Measurements from ENCODE around the gene R3HDM2.
A peak's percentile ranks its signal among the peaks of the same experiment; 100 is the strongest.
"Not testable (repeated sequence)": the region's sequence is repeated elsewhere in the genome, so short reads cannot be mapped to it uniquely, and the experiment has no call there.

R3HDM2 gene

DNA sequence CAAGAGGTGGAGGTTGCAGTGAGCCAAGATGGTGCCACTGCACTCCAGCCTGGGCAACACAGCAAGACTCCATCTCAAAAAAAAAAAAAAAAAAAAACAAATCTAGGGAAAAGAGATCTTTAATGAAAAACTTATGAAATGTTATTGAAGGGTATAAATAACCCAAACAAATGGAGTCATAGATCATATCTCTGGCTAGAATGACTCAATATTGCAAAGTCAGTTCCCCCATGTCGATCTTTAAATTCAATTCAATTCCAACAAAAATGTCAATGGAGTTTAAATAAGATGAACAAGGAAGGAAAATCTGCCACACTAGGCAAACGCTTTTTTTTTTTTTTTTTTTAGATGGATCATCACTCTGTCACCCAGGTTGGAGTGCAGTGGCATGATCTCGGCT lies 78.7 kb downstream of the R3HDM2 start:
- Mint-ChIP-seq H3K27me3 (no peaks in the 10 kb centered on the region), H3K9me3 (no peaks in the 10 kb centered on the region), H3K4me1 (ENCODE audit: low read depth) (no peaks in the 10 kb centered on the region), H3K27ac (no peak overlapping the region), H3K4me3 (no peak overlapping the region), H3K36me3 (ENCODE audit: low read depth) (peaks cover 52% of the 10 kb centered on the region)
- intact Hi-C loops (cut with micrococcal nuclease) = no loop called here

DNA sequence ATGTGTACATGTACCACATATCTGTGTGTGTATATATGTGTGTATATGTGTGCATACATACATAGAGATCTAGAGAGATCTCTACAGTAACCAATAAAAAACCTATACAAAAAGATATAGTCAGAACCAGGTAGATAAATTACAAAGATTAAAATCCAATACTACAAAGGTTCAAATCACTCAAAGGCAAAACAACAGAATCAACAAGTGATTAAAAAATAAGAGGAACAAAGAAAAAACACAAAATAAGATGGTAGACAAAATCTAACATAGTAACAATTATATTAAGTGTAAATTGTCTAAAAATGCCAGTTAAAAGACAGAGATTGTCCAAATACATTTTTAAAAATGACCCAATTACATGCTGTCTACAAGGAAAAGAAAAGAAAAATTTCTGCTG lies 83.6 kb downstream of the R3HDM2 start:
- Mint-ChIP-seq H3K4me1 (ENCODE audit: low read depth) (peaks cover 3% of the 10 kb centered on the region), H3K9me3 (no peaks in the 10 kb centered on the region), H3K4me3 (no peak overlapping the region), H3K27me3 (no peaks in the 10 kb centered on the region), H3K27ac (no peak overlapping the region), H3K36me3 (ENCODE audit: low read depth) (peaks cover 68% of the 10 kb centered on the region)
- intact Hi-C loops (cut with micrococcal nuclease) = no loop called here

DNA sequence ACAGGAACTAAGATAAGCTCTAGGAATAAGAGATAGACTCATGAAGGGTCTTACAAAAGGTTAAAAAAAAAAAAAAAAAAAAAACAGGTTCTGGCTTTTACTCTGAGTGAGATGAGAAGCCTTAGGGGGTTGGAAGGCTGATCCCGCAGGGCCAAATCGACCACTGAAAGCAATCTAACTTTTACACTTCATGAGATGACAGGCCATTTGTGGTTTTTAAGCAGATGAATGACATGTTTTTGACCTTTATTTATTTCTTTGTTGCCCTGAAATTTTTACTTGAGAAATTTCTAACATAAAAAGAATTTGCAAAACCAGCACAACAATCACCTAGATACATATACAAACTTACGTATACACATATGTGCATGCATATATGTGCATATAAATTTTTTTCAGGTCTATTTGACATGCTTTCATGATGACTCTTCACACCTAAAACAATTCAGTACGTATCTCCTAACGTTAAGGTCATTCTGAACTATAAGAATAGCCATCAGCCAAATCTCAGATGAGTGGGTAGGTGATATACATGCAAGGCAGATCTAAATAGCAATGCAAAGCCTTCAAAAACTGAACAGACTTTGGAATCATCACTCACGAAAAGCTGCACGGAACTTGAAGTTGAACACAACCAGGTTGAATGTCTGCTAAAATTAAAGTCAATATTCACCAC lies 87.0 kb downstream of the R3HDM2 start:
- intact Hi-C loops (cut with micrococcal nuclease) = no loop called here
- H3K27ac Mint-ChIP-seq = no peak overlapping the region
- no peaks in the 10 kb centered on the region for H3K27me3 Mint-ChIP-seq
- no peak overlapping the region for H3K4me3 Mint-ChIP-seq
- peaks cover 50% of the 10 kb centered on the region for H3K36me3 Mint-ChIP-seq (ENCODE audit: low read depth)
- peaks cover 23% of the 10 kb centered on the region for H3K4me1 Mint-ChIP-seq (ENCODE audit: low read depth)
- no peaks in the 10 kb centered on the region for H3K9me3 Mint-ChIP-seq

DNA sequence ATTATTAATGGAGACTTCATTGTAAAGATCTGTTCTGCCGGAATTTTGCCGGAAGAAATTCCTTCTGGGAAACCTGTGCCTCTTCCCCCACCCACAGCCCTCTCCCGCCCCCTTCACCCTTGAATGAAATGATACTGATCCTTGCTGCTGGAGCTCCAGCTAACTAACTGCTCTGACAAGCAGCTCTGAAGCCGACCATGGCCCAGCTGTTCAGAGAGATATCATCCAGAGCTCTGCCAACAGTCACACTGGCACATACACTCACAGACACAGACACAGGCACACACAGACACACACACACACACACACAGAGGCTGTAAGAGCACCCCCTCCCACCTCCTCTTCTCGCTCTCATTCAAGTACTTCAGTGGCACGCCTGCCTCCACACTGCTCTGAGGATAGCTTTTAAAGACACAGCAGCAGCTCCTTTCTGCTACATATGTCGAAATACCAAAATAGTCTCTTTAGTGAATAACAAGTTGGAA lies 88.6 kb downstream of the R3HDM2 start:
- Mint-ChIP-seq H3K36me3 (ENCODE audit: low read depth) (peaks cover 50% of the 10 kb centered on the region), H3K27ac (peak overlapping the region; percentile 58), H3K9me3 (no peaks in the 10 kb centered on the region), H3K27me3 (no peaks in the 10 kb centered on the region), H3K4me3 (no peak overlapping the region), H3K4me1 (ENCODE audit: low read depth) (peaks cover 23% of the 10 kb centered on the region)
- intact Hi-C loops (cut with micrococcal nuclease) = no loop called here

DNA sequence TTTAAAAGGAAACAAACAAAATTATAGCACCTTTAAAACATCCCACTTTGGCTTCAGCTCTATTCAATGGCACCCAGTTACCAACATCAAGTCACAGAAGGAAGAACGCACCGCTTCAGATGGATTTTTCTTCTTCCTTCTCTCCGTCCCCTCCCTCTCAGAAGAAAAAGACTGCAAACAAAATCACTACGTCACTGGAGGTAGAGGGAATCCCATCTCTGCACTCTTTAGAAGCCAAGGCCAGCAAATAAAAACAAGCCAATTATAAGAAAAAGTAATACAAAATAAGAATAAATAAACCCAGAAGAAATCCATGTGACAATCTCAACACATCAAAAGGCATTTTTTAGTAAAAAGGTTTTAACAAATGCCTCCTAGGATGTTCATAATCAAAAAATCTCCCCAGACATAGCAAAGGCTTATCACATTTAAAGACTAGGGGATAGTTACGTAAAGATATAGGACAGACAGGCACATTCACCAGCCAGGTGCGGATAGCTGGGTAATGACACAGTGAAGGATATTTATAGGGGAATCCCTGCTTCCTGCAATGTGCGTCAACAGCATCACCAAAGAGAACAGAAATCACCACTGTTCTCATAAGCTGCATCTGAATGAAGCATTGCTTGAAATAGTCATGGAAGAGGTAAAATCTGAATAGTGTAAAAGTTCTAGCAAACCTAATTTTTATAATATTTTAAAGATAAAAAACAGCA lies 89.4 kb downstream of the R3HDM2 start:
- no peaks in the 10 kb centered on the region for H3K9me3 Mint-ChIP-seq
- intact Hi-C loops (cut with micrococcal nuclease) = no loop called here
- H3K27me3 Mint-ChIP-seq = no peaks in the 10 kb centered on the region
- peaks cover 55% of the 10 kb centered on the region for H3K36me3 Mint-ChIP-seq (ENCODE audit: low read depth)
- H3K27ac Mint-ChIP-seq = no peak overlapping the region
- no peak overlapping the region for H3K4me3 Mint-ChIP-seq
- peaks cover 23% of the 10 kb centered on the region for H3K4me1 Mint-ChIP-seq (ENCODE audit: low read depth)

DNA sequence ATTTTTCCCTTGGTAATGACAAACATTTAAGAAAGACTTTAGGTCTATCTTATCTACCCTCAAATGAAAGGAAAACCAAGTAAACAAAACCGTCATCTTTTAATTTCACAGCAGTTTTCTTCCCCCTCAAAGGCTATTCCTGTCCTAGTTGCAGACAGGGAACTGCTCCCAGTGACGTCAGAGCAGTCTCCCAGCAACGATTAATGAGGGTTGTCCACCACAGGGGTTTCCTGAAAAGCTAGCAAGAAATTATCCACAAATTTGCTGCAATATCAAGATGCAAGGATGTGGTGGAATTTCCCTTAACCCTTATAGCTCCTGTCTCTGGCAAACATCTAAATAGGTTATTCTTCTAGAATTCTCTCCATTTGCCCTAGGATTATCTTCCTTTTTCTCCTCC lies 90.7 kb downstream of the R3HDM2 start:
- H3K9me3 Mint-ChIP-seq = no peaks in the 10 kb centered on the region
- H3K36me3 Mint-ChIP-seq (ENCODE audit: low read depth) = peaks cover 51% of the 10 kb centered on the region
- intact Hi-C loops (cut with micrococcal nuclease) = no loop called here
- H3K27ac Mint-ChIP-seq = peak overlapping the region; percentile 81
- peak overlapping the region; percentile 56 for H3K4me3 Mint-ChIP-seq
- H3K4me1 Mint-ChIP-seq (ENCODE audit: low read depth) = peaks cover 23% of the 10 kb centered on the region
- H3K27me3 Mint-ChIP-seq = no peaks in the 10 kb centered on the region

DNA sequence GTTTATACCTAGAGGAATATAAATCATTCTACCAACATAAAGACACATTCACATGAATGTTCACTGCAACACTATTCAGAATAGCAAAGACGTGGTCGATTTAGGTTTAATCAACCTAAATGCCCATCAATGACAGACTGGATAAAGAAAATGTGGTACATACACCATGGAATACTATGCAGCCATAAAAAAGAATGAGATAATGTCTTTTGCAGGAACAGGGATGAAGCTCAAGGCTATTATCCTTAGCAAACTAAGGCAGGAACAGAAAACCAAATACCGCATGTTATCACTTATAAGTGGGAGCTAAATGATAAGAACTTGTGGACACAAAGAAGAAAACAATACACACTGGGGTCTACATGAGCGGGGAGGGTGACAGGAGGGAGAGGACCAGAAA lies 94.5 kb downstream of the R3HDM2 start:
- H3K36me3 Mint-ChIP-seq (ENCODE audit: low read depth) = peaks cover 35% of the 10 kb centered on the region
- H3K27me3 Mint-ChIP-seq; H3K27ac Mint-ChIP-seq; H3K9me3 Mint-ChIP-seq; H3K4me3 Mint-ChIP-seq; intact Hi-C loops (cut with micrococcal nuclease): not testable (repeated sequence)
- H3K4me1 Mint-ChIP-seq (ENCODE audit: low read depth) = peaks cover 27% of the 10 kb centered on the region

DNA sequence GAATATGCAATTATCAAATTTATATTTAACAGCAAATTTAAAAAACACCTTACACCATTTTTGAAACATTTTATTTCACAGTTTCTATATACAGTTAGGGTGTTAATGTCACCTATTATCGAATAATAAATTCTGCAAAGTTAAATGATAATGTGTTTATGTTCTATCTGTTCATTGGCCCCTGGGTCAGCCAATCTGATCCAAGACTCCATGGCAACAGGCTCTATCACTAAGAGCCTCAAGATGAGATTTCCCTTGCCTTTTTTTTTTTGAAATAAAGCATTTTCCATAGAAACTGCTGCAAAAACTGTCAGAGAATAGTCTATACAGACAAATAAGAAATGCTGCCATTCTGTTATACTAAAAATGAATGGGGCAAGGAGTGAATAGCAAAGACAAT lies 96.6 kb downstream of the R3HDM2 start:
- Mint-ChIP-seq H3K9me3 (no peaks in the 10 kb centered on the region), H3K27me3 (no peaks in the 10 kb centered on the region), H3K36me3 (ENCODE audit: low read depth) (peaks cover 51% of the 10 kb centered on the region), H3K4me3 (no peak overlapping the region), H3K4me1 (ENCODE audit: low read depth) (peaks cover 19% of the 10 kb centered on the region), H3K27ac (no peak overlapping the region)
- intact Hi-C loops (cut with micrococcal nuclease) = no loop called here

DNA sequence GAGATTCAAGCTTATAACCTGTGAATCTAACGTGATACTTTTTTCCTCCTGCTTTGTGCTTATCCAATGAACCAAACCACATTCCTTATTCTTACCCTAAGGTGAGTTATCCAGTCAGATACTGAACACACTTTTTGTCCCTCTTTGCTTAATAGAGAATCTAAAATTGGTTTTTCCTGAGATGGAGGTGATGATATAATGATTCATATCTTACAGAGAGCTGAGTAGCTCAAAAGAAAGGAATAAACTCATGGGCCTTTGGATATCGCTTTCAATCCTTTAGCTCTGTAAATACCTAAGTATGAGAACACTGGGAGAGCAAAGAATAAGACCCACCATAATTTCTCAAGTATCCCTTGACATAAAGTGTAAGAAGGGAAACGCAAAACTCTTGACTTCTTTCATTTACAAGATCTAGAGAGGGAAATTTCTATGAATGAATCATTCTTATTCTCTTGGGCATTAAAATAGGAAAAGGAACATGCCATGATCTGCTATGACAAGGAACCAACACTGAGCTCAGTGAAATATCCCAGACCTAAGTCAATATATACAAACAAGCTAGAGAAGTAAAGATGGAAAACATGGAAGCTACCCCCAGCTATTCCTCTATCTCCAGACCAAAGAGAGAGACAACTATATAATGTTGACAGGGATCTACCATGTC lies 98.1 kb downstream of the R3HDM2 start:
- Mint-ChIP-seq H3K9me3 (no peaks in the 10 kb centered on the region), H3K4me3 (no peak overlapping the region), H3K36me3 (ENCODE audit: low read depth) (peaks cover 41% of the 10 kb centered on the region), H3K27me3 (no peaks in the 10 kb centered on the region), H3K27ac (no peak overlapping the region), H3K4me1 (ENCODE audit: low read depth) (peaks cover 15% of the 10 kb centered on the region)
- intact Hi-C loops (cut with micrococcal nuclease) = no loop called here

DNA sequence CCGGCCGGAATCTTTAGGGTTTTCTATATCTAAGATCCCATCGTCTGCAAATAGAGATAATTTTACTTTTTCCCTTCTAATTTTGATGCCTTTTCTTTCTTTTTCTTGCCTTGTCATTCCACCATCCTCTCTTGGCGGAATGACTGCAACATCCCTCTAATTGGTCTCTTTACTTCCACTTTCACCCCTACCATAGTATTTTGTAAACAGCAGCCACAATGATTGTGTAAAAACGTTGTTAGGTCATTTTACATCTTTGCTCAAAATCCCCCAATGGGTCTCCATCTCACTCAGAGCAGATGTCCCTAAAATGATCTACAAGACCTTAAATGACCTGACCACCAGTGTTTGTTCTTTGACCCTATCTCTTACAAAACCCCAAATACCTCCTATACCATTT lies 99.9 kb downstream of the R3HDM2 start:
- Mint-ChIP-seq H3K9me3 (no peaks in the 10 kb centered on the region), H3K4me3 (no peak overlapping the region), H3K27ac (peak overlapping the region; percentile 63), H3K27me3 (no peaks in the 10 kb centered on the region), H3K4me1 (ENCODE audit: low read depth) (peaks cover 15% of the 10 kb centered on the region), H3K36me3 (ENCODE audit: low read depth) (peaks cover 34% of the 10 kb centered on the region)
- intact Hi-C loops (cut with micrococcal nuclease) = no loop called here

DNA sequence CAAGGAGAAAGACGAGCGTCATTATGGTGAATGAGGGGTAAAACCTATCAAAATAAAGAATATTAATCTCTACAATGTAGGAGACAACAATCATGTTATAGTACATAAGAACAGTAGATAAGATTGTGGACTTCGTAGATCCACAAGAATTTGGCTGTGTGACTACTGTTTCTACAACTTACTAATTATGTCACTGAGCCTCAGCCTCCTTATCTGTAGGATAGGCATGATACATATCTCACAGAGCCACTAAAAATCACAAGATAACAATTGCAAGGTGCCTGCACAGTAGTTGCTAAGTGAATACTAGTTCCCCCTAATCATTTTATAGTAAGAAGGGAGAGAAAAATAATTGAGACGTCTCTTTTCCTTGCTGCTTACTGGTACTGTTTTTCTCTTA lies 101.6 kb downstream of the R3HDM2 start:
- intact Hi-C loops (cut with micrococcal nuclease) = no loop called here
- no peak overlapping the region for H3K4me3 Mint-ChIP-seq
- H3K9me3 Mint-ChIP-seq = no peaks in the 10 kb centered on the region
- no peak overlapping the region for H3K27ac Mint-ChIP-seq
- H3K27me3 Mint-ChIP-seq = no peaks in the 10 kb centered on the region
- peaks cover 15% of the 10 kb centered on the region for H3K4me1 Mint-ChIP-seq (ENCODE audit: low read depth)
- H3K36me3 Mint-ChIP-seq (ENCODE audit: low read depth) = peaks cover 34% of the 10 kb centered on the region

DNA sequence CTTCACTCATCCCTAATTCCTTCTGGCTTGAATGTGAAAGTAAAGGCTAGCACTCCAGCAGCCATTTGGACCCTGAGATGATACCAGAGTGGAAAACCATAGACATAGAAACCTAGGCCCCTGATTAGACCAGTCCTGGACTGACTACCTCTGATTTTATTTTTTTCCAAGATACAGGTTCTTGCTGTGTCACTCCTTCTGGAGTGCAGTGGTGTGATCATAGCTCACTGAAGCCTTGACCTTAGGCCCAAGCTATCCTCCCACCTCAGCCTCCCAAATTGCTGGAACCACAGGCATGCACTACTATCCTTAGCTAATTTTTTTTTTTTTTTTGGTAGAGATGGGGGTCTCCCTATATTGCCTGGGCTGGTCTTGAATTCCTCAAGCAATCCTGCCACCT lies 105.4 kb downstream of the R3HDM2 start:
- peaks cover 21% of the 10 kb centered on the region for H3K36me3 Mint-ChIP-seq (ENCODE audit: low read depth)
- H3K27ac Mint-ChIP-seq = no peak overlapping the region
- no peaks in the 10 kb centered on the region for H3K9me3 Mint-ChIP-seq
- H3K4me3 Mint-ChIP-seq = no peak overlapping the region
- no peaks in the 10 kb centered on the region for H3K4me1 Mint-ChIP-seq (ENCODE audit: low read depth)
- intact Hi-C loops (cut with micrococcal nuclease) = no loop called here
- no peaks in the 10 kb centered on the region for H3K27me3 Mint-ChIP-seq

DNA sequence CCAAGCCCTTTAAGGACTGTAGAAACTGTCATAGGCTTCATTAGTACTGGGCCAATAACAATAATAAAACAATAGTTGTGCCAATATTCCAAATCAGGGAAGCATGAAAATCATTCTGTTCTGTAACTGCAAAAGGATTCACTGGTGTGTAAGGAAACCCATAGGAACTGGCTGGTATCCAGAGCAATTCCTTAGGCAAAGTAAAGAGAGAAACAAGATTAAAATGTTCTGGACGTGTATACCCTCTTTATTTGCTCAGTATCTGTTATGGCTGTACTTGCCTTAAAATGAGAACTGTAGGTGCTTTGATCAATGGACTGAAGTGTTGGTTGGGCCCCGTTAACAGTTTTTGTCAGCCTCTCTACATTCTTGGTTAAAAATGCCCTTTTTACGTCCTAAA lies 107.4 kb downstream of the R3HDM2 start:
- Mint-ChIP-seq H3K4me3 (no peak overlapping the region), H3K9me3 (no peaks in the 10 kb centered on the region), H3K27me3 (no peaks in the 10 kb centered on the region), H3K36me3 (ENCODE audit: low read depth) (peaks cover 14% of the 10 kb centered on the region), H3K27ac (no peak overlapping the region), H3K4me1 (ENCODE audit: low read depth) (peaks cover 6% of the 10 kb centered on the region)
- intact Hi-C loops (cut with micrococcal nuclease) = no loop called here

DNA sequence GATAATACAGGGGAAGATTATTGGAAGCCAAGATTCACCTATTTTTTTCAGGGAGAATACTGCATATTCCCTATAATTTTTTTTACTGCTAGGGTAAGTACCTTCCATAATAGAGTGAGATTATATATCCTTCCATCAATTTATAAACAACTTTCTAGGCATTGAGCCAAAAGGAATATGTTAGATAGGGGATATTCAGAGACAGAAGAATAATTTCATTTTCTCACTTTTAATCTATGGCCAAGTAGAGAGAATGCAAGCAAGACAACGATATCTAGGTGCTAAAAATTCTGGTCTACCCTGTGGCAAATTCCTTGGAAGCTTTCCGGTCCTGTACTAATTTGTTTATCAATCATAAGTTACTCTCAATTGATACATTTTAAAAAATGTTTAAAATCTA lies 110.2 kb downstream of the R3HDM2 start:
- H3K4me1 Mint-ChIP-seq (ENCODE audit: low read depth) = peaks cover 6% of the 10 kb centered on the region
- H3K9me3 Mint-ChIP-seq = no peaks in the 10 kb centered on the region
- H3K27ac Mint-ChIP-seq = no peak overlapping the region
- intact Hi-C loops (cut with micrococcal nuclease) = no loop called here
- H3K36me3 Mint-ChIP-seq (ENCODE audit: low read depth) = peaks cover 7% of the 10 kb centered on the region
- no peak overlapping the region for H3K4me3 Mint-ChIP-seq
- H3K27me3 Mint-ChIP-seq = no peaks in the 10 kb centered on the region
